A204.1 (cell line): ENCODE data around the gene GRIN2B.

ENCODE experiments used
- FAIRE-seq: peaks from 2 replicates; lab custom pipeline; 2012; peaks lifted over from hg19 to GRCh38; lab: Jason Lieb, UNC

GRIN2B gene

DNA sequence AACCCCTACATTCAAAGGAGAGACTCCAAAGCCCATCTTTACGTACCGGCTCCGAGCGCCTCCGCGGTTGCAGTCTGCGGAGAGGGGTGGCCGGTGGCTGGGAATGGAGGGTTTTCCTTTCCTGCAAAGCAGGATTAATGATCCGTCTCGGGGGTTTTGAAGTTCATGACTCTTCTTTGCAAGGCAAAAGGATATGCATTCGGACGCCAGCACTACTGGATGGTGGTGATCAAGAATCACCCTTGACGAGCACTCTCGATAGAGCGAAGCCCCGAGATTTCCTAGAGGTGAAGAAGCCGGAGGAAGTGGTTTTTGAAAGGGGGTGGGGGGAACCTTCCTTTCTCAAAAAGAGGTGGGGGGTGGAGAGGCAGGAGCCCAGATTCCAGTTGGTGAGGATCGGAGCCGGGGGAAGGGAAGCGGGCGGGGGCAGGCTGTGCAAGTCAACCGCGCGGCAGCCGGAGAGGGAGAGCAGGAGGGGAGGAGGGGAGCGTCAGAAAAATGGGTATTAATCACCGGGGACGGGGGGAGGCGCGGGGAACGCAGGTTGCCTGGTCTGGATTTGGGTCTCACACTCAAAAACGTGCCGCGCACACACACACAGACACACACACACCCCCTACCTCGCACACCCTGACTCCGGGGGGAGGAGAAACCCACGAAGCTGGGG lies at the start of gene GRIN2B:
GRIN2B (minus strand) TSS at position 307 of the 667 bp plus-strand sequence. CDS start 115,394 bp downstream, outside the sequence.
- FAIRE-seq, result no peak

DNA sequence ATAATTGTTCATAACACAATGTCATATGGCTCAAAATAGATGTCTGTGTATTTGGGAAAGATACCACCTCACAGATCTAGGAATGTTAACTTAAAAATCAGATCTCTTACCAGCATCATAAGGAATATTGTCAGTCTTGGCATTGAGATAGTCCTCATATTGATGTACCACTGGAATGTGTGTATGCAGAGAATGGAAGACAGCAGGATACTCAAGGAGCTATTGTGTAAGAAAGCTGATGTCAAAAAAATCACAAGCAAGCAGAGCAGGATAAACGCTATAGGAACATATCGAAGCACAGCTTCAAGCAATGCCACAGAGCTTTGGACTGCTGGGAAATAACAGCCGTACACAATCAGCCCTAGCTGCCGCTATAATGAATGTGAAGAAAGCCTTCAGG lies 45.1 kb upstream of the GRIN2B start:
- no peak for FAIRE-seq

DNA sequence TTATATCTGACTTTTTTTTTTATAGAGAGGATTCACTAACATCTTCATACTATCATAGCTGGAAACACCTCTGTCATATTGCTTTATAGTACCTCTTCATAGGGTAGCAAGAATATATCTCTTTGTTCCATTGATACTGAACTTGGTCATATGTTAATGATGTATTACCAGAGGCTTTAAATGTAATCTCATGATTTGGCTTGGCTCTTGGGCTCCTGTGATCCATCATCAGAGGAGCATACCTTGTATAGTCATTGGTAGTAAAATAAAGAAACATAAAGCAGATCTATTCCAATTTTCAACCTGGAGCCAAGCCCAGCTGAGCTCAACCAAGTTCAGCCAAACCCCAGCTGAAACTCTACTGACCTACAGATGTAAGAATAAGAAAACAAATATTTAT lies 43.2 kb upstream of the GRIN2B start:
- FAIRE-seq, result no peak

DNA sequence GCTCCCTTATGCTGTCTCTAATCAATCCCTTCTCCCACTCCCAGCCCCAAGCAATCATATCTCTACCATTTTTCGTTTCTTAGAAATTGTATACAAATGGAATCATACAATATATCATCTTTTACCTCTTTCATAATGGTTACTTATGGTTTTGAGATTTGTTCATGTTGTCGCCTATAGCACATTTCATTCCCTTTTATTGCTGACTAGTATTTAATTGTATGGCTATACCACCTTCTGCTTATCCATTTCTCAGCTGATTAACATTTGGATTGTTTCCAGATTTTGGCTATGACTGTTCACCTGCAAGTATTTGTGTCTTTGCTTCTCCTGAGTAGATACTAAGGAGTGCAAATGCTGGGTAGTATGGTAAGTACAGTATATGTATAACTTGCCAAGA lies 36.7 kb upstream of the GRIN2B start:
- FAIRE-seq, result no peak

DNA sequence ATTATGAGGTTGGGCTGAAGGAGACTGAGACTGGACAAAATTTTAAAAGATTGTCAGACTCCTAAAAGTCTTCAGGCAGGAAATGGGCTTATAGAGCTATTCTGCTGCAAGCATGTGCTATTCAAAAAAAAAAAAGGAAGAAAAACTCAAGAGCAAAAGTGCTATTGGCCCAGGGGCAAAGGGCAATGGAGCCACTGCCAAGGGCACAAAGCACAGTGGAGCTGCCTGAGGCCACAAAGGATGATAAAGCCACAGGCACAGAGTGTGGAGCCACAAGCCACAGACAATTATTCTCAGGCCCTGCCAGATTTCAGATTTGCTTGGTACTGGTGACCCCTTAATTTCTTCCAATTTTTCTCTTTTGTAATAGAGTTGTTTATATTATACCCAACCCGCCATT lies 29.6 kb upstream of the GRIN2B start:
- FAIRE-seq, result no peak

DNA sequence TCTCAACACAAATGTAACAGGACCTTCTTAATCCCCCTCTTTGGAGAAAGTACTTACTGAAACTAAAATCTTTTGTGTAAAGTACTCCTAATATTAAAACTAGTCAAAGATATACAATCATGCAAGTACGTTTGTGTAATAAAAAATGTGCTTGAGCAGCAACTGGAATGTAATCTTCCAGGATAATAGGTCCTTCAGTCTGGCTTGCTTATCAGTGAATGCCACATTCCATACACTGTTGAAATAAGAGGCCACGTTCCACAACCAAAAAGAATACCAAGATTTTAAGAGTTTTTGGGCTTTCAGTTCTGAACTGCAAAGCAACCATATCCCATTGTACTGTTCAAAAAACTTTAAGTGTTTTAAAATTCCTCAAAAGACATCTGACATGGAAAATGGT lies 26.2 kb upstream of the GRIN2B start:
- FAIRE-seq, result no peak

DNA sequence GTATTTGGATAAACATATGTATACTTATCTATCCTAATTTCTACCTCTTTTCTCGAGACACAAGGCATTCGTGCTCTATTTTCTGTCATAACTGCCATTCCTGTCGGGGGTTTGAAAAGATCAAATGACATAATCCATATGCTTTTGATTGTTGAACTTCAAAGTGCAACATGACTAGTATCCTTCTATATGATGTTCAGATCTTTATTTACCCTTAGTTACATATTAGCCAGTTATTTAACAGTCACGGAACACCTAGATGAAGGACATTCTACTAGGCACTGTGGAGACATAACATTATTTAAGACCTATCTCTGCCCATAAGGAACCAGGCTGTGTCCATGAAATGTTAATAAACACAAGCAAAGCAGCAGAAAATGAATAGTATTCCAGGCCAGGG lies 11.2 kb upstream of the GRIN2B start:
- no peak for FAIRE-seq

DNA sequence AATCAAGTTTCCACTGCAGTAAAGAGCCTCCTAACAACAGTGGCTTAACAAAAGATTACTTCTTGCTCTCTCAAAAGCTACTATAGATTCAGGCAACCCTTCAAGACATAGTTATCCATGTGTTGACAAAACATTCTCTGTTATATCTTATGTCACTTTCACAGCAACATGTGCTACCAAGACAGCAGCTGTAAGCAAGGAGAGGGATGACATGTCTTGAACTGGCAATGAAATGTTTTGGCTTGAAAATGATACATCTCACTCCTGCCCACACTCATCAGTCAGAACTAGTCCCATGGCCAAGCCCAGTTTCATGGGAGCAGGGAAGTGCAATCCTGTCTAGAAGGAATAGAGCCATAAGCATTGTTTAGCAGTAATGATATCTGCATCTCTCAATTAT lies 10.7 kb upstream of the GRIN2B start:
- no peak for FAIRE-seq

DNA sequence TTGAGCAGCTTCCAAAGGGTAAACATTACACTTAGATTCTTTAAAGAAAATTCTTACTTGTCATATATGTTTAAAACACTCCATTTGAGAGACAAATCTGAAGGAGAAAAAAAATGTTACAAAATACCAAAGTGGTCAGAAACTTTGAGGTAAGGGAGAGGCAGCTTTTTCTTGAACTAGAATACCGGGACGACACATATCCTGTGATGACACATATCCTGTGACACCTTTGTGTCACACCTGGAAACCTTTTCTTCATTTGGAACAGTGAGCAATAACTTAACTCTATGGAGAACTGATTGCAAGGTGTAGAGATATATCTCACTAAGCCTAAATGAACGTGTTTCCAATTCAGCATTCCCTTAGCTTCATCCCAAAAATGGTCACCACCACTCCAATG lies 4.6 kb upstream of the GRIN2B start:
- FAIRE-seq, result no peak

DNA sequence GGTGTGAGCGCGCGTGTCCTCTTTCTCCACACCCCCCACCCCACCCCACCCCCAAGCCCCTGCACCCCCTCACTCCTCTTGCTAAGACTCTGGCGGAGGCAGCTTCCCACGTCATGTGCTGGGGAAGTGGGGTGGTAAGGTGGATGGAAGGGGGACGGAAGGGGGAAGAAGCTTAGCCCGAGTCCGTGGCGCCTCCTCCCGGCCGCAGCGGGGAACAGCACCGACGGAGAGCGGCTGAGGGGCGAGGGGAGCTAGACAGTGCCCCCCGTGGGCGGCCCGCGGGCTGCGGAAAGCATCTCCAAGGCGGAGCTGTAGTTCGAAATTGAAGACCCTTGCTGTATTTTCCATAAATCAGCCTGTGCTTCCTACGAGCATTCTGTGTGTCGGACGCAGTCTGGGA lies 588 bp upstream of the GRIN2B start:
- FAIRE-seq, result no peak

DNA sequence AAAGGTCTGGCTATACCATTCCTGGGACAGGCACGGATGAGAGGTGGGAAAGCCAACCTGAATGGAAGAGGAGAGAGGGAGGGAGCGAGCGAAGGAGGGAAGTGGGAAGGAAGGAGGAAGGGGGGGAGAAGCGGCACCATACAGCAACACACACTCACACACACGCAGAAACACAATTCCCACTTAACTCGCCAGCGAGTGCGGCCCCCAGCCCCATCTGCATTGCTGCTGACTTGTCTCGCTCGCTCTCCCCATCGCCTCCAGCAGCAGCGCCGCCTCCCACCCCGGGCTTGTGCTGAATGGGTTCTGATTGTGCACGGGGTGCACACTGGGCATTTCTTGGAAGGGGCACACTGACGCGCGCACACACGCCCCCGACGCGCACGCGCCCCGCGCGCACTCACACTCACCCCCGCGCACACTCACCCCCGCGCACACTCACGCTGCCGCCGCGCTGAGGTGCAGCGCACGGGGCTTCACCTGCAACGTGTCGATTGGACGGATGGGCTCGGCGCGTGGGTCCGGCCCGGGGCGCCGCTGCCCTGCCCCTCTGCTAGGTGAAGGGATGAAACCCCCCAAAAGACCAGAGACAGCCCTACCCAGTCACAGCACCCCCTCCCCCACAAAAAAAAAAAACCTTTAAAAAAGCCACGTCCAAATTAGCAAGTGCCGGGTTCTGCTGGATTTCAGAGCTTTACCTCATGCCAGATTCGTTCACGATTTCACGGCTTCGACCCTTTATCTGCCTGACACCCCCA lies 685 bp downstream of the GRIN2B start:
- no peak for FAIRE-seq

DNA sequence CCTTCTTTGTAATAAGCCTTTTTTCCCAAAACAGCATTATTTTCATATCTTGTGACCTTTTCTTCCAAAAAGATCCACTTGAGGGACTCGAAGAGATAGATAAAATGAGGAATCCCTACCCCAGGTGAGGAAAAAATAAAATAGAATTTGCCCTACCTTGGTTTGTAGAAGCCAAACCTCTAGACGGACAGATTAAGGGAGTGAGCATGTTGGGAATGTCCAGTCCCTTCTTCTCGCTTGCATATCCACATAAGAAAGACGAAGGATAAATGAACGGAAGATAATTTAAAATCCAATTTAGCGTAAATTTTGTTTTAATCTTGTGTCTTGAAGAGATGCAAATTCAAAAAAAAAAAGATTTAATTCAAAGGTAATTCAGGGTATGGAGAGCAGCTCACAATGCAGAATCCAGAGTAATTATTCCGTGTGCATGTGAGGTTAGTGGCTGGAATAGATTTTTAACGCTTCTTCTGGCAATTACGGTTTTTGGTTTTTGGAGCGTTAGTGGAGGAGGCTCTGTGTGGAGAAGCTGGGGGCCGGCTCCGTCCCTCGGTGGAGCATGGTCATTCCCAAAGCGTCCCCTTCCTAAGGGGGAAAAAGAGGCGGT lies 1.5 kb downstream of the GRIN2B start:
- FAIRE-seq, result no peak

DNA sequence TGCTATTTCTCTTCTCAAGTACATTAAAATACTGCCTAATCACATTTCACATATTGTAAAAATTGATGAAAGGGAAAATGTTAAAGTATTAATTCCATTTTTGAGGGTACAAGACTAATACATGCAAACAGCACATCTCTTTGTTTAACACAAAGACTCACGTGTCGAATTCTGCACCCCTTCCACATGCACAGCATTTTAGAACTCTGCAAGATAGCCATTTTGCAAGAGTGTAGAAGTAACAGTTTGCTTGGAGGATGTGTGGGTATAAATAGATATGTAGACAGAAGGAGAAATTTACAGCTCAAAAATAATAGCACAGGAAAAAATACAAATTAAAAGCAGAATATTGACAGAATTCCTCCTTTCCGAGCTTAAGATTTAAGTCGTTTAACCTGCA lies 2.5 kb downstream of the GRIN2B start:
- no peak for FAIRE-seq

DNA sequence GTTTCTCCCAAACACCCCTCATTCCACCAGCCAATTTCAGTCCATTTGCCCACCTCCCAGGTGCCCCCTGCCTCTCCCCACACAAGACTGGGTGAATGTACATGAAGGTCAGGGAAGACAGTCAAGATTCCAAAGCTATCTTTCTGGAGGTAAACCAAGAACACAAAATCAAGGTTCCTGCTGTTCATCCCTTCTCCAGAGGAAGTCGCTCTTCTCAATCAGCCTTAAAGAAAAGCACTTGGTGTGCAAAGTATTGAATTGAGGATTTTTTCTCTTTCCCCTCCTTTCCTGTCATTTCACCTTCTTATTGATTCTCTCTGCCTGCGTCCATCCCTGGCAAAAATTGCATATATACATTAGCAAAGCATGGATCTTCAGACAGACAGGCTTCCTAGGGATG lies 4.5 kb downstream of the GRIN2B start:
- no peak for FAIRE-seq

DNA sequence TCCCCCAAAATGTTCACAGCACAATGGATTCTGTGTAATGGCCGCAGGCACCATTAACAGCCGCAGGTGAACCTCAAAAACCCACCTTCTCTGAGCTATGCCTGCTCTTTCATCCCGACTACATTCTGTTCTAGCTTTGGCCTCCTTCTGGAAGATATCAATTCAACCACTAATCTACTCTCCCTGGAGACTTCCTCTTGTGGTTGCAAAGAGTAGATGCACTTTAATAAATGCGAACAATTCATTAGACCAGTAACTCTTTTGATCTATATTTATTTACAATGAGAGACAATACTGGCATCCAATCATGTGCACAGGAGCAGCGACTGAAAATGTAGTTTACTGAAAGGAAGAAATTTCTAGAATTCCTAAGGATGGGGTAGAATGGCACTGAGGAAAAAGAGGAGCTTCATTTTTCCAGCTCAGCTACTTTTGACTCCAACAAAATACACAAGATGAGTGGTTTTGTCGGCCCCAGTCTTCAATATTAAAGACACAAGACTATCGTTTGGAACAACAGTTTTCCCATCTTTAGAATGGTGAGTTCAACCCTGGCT lies 5.3 kb downstream of the GRIN2B start:
- no peak for FAIRE-seq

DNA sequence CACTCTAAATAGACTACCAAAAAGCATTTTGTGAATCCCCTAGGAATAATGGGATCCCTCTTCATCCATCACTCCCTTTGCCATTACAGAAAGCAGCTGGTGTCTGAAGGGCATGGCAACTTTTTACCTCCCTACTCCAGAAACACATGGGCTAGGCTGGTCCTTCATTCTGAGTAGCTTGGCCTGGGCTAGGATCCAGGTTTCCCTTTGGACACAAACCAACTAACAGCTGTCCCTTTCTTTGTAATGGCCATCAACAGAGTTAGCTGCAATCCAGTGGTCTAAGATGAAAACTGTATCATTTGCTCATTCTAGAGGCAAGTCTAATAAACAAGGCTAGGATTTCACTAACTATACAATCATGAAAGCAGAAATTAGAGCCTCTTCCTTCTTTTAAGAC lies 7.4 kb downstream of the GRIN2B start:
- FAIRE-seq, result no peak

DNA sequence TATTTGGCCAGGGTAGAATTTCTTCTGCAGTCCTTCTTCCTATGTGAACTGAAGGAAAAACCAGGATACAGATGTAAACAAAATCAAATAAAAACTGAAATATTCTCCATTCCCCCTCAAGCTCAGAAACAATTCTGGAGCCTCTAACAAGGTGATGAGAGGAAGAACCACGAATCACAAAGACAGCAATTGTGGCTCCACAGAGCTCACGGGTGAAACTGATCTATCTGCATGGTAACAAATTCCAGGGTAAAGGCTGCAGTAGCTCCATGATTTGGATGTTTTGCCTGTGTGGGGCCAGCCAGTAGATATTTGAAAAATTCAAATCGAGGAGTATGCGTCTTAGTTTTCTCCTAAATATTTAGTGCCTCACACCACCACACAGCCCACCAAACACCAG lies 10.6 kb downstream of the GRIN2B start:
- FAIRE-seq, result no peak

DNA sequence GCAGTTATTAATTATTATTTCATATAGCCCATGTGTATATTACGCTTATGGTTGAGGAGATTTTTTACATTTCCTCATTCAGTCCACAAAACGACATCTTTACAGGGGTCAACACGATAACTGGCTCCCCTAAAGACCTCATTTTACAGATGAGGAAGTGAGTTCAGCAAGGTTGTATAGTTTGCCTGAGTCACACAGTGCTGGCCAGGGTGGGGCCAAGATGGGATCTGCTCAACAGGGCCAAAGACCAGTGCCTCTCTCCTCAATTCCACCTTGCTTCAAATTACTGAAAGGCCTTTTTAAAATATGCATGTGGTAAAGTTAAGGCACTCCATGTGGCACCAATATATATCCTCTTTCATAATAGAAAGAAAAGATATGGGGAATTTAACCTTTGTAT lies 13.1 kb downstream of the GRIN2B start:
- no peak for FAIRE-seq

DNA sequence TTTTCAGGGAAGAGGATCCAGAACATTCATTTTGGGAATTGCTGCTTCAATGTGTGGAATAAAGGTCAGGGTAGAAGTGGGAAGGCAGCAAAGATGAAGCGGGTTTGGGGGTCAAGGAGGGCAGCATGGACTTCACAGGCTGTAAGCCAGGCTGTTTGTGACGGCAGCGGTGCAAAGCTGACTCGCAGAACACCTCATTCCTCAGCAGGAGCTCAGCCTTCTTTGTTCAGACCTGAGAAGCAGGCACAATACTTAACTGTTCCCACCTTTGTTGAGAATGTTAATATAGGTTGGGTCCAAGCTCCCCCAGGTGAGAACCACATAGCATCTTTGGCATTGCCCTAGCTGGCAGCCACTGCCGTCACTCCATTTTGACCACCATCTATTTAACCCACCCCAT lies 16.7 kb downstream of the GRIN2B start:
- FAIRE-seq, result no peak

DNA sequence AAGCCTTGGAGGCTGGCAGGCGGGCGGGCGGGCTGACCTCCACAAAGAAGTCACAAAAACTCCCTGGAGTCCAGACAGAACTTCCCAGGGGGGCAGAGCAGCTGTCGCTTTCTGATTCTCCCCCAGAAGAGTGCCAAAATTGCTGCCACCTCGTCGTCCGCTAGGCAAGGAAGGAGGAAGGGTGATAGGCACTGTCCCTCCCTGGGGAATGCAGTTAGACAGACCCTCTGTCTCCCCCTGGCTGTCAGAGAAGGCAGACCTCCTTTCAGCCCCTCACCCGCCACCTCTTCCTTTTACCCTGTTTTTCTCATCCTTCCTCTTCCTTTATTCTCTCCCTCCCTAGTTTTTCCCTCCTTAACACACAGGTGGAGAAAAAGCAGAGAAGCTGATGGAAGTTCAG lies 18.7 kb downstream of the GRIN2B start:
- no peak for FAIRE-seq

DNA sequence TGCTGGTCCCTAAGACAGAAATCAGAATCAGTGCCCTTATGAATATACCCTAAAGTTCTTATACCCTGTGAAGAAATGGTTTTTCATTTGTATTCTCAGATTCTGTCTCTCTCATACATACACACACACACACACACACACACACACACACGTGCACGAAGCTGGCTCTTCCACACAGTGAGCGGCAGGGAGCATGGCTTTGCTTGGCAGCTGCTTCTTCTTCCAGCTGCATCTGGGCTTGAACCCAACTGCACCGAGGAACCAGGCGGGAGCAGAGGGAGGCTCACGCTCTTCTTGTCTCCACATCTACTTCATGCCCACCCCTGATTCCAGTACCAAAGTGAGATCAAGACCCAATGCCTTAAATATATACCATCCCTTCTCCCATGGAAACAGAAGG lies 19.4 kb downstream of the GRIN2B start:
- no peak for FAIRE-seq

DNA sequence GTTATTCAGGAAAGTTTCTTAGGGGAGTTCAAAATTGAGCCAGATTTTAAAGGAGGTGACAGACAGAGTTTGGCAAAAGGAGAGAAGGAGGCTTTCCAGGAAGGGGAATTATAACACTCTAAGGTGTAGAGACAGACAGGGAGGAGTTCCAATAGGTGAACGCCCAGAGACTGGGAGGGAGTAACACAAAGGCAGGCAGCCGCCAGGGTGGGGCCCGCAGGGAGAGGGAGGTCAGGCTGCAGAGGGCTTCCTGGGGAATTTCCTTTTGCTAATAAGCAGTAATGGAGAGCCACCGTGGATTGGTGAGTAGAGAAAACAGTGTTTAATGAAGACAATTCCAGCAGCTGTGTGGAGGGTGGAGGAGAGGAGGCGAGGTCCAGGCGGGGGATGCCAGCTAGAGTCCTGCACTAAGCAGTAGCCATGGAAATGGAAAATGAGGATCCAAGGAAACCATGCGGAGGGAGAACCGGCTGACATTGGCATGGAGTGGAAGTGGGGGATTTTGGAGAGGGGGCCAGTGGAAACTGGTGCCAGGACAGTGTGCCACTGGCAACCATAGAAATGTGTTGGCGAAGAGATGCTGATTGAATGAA lies 22.2 kb downstream of the GRIN2B start:
- no peak for FAIRE-seq

DNA sequence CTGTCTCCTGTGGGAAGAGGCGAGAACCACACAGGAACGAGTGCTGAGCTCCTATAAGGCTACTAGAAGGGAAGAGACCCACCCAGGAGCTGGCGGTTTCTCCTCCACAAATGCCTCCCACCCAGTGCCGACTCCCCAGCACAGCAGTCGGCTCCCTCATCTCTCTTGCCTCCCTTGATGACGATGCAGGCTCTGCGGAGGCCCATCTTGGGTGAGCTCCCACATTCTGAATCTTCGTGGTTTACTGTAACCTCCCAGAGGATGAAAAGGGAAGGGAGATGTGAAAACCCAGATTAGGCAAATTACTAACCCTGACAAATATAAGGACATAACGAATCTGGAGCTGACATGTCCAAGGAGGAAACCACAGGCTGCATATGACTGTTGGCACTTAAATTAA lies 23.8 kb downstream of the GRIN2B start:
- FAIRE-seq, result no peak
